K562 (cell line): ENCODE data around the gene FAM131C. TPM values are rescaled to one million over a fixed set of nuclear protein-coding genes. Genes with fewer than 3 reads are reported as not detected.

Source experiments
- ARID1B ChIP-seq: fragments of 450-650 bp; IDR thresholded peaks from 2 replicates; pipeline ENCODE4 v1.6.1; 2016; ENCODE audit warnings: antibody characterized with exemption, mild to moderate bottlenecking, inconsistent platforms
- ATF4 ChIP-seq: fragments of 450-650 bp; formaldehyde crosslinking; IDR thresholded peaks from 2 replicates; pipeline ENCODE4 v1.4.0; 2022; ENCODE audit warnings: mild to moderate bottlenecking, moderate library complexity
- CHD4 ChIP-seq: fragments of 200-600 bp; sonication (generic); IDR thresholded peaks from 3 replicates; pipeline ENCODE4 v1.6.1; 2012; ENCODE audit warnings: low read depth, mild to moderate bottlenecking, mixed read lengths, low read length, inconsistent platforms; ENCODE audit not compliant: insufficient read depth, insufficient replicate concordance, poor library complexity, severe bottlenecking
- ETV5 ChIP-seq: sonication (generic); formaldehyde crosslinking; IDR thresholded peaks from 2 replicates; pipeline ENCODE4 v1.4.0; 2020; ENCODE audit warnings: low read depth, mild to moderate bottlenecking, missing genetic modification reagents
- FOS ChIP-seq: IDR thresholded peaks from 3 replicates; pipeline ENCODE4 v1.6.1; 2011; ENCODE audit not compliant: insufficient read length; ENCODE audit errors: extremely low read depth
- GATAD2A ChIP-seq: fragments of 450-650 bp; IDR thresholded peaks from 2 replicates; pipeline ENCODE4 v1.6.1; 2017
- HDAC1 ChIP-seq, 2 experiments: fragments of 450-650 bp; IDR thresholded peaks; 2 replicates each; pipeline ENCODE4 v1.6.1; 2016 to 2017; ENCODE audit warnings: inconsistent platforms in 1 of 2, mild to moderate bottlenecking in 1 of 2, moderate library complexity in 1 of 2
- HSF4 ChIP-seq: fragments of 250-450 bp; sonication (Bioruptor Pico); IDR thresholded peaks from 2 replicates; pipeline ENCODE4 v2.1.2; 2022; ENCODE audit warnings: mild to moderate bottlenecking, moderate library complexity, borderline replicate concordance
- KAT2B ChIP-seq: IDR thresholded peaks from one replicate; pipeline ENCODE4 v1.6.1; 2012; ENCODE audit warnings: low read depth, mild to moderate bottlenecking, control low read depth, inconsistent platforms, low read length, moderate library complexity
- MAX ChIP-seq: sonication (generic); formaldehyde crosslinking; IDR thresholded peaks from 2 replicates; pipeline ENCODE4 v1.9.0; 2022; ENCODE audit warnings: mild to moderate bottlenecking, missing genetic modification reagents
- MXD1 ChIP-seq: fragments of 250-450 bp; sonication (Bioruptor Pico); IDR thresholded peaks from 2 replicates; pipeline ENCODE4 v1.8.0; 2021; ENCODE audit warnings: borderline replicate concordance, mild to moderate bottlenecking, moderate library complexity; ENCODE audit not compliant: poor library complexity, severe bottlenecking
- NFATC3 ChIP-seq: fragments of 450-650 bp; IDR thresholded peaks from 2 replicates; pipeline ENCODE4 v1.6.1; 2017; ENCODE audit warnings: mild to moderate bottlenecking
- NFE2L1 ChIP-seq: fragments of 450-650 bp; IDR thresholded peaks from 2 replicates; pipeline ENCODE4 v1.6.1; 2016; ENCODE audit warnings: missing genetic modification characterization, low read depth, mild to moderate bottlenecking, missing compliant biosample characterization, moderate library complexity, borderline replicate concordance
- OTX1 ChIP-seq: fragments of 450-650 bp; formaldehyde crosslinking; IDR thresholded peaks from 2 replicates; pipeline ENCODE4 v1.4.0; 2022; ENCODE audit warnings: mild to moderate bottlenecking
- POLR2B ChIP-seq: fragments of 450-650 bp; IDR thresholded peaks from 2 replicates; pipeline ENCODE4 v1.6.1; 2018; ENCODE audit warnings: low read depth; ENCODE audit not compliant: partially characterized antibody
- RB1 ChIP-seq: fragments of 450-650 bp; IDR thresholded peaks from 2 replicates; pipeline ENCODE4 v1.6.1; 2017; ENCODE audit warnings: low read depth, mild to moderate bottlenecking
- RBM22 ChIP-seq: fragments of 200-400 bp; formaldehyde crosslinking; IDR thresholded peaks from 2 replicates; pipeline ENCODE4 v1.6.1; 2018; ENCODE audit warnings: low read length, low read depth; ENCODE audit not compliant: poor library complexity, severe bottlenecking
- TEAD4 ChIP-seq, 2 experiments: sonication (generic) in 1 of 2; formaldehyde crosslinking in 1 of 2; IDR thresholded peaks; 2 replicates each; pipeline versions ENCODE4 v1.6.1 to v1.8.0; 2012 to 2022; ENCODE audit warnings: borderline replicate concordance in 1 of 2, inconsistent platforms in 1 of 2, low read length in 1 of 2, mild to moderate bottlenecking in 1 of 2, missing genetic modification reagents in 1 of 2
- ZBTB17 ChIP-seq: fragments of 450-650 bp; formaldehyde crosslinking; IDR thresholded peaks from 2 replicates; pipeline ENCODE4 v1.4.0; 2020; ENCODE audit warnings: mild to moderate bottlenecking
- ZBTB7A ChIP-seq: IDR thresholded peaks from 2 replicates; pipeline ENCODE4 v1.6.1; 2011; ENCODE audit warnings: low read depth, mild to moderate bottlenecking, low read length, moderate library complexity, borderline replicate concordance; ENCODE audit not compliant: control insufficient read depth
- ZFP30 ChIP-seq: fragments of 250-450 bp; sonication (Bioruptor Pico); IDR thresholded peaks from 2 replicates; pipeline ENCODE4 v1.8.0; 2022; ENCODE audit warnings: moderate library complexity, mild to moderate bottlenecking, inconsistent platforms, borderline replicate concordance
- ZNF3 ChIP-seq: fragments of 250-450 bp; sonication (Bioruptor Pico); IDR thresholded peaks from 2 replicates; pipeline ENCODE4 v1.5.0; 2021; ENCODE audit warnings: mild to moderate bottlenecking, moderate library complexity
- ZNF507 ChIP-seq: conservative IDR thresholded peaks from 2 replicates; pipeline ENCODE4 v1.6.1; 2017; ENCODE audit warnings: missing genetic modification characterization, missing compliant biosample characterization
- polyA plus RNA-seq, 8 experiments: library from polyadenylated mRNA; depleted of rRNA in 4 of 8; stranded (reverse) in 5 of 8; unstranded in 3 of 8; fragments of >200 nt; fragmentation: Nextera tagmentation in 2 of 8; fragmentation: Illumina TruSeq in 1 of 8; extraction: Ambion mirVana in 2 of 8; extraction: Trizol in 1 of 8; gene quantifications; 2 replicates each; pipeline versions ENCODE4 v1.2.1 to v1.2.3, GENCODE V29; 2011 to 2014; ENCODE audit warnings: inconsistent platforms in 1 of 8, missing spikeins in 1 of 8
- total RNA-seq, 7 experiments: library from RNA; depleted of rRNA in 6 of 7; stranded (reverse); fragments of >200 nt in 6 of 7; fragmentation: Illumina TruSeq in 2 of 7; extraction: Trizol in 2 of 7; gene quantifications; 2 replicates each; pipeline versions ENCODE4 v1.2.1 to v1.2.3, GENCODE V29; 2011 to 2021; ENCODE audit warnings: low replicate concordance in 1 of 7
- TF ChIP-seq, protein P1 (sequence below): fragments of 450-650 bp; IDR thresholded peaks from one replicate; pipeline ENCODE4 v1.6.1; 2018; ENCODE audit warnings: mild to moderate bottlenecking, moderate library complexity; ENCODE audit not compliant: partially characterized antibody

The FAM131C gene
- total and polyA plus RNA-seq, 9 of the 15 experiments (the other 6 are each of a cell fraction or from before 2014, with no cell fraction given), result 0.10 to 0.29 (median 0.16) TPM; not detected in 6

GRCh38 chr1:16013220-16013907 lies 60.1 kb downstream of the FAM131C start (continued):
- TF ChIP-seq KAT2B, result peak; percentile 16
- no peak for TF ChIP-seq MXD1 (CRISPR knock-in tag)
- peak; percentile 62; the same call in 1 of the 2 replicates for TF ChIP-seq GATAD2A
- peak; percentile 40; the same call in 1 of the 2 replicates for TF ChIP-seq TEAD4 (IDR thresholded peaks at IDR 0.05; ENCODE audit: low read length)
- TF ChIP-seq TEAD4 (CRISPR knock-in tag; IDR thresholded peaks at IDR 0.05; ENCODE audit: borderline replicate concordance), result no peak
- peak; percentile 58; the same call in 1 of the 2 replicates for TF ChIP-seq ZBTB17 (CRISPR knock-in tag)
- TF ChIP-seq NFE2L1 (tag), result no peak
- TF ChIP-seq NFATC3, result peak; percentile 98
- peak; percentile 81 for TF ChIP-seq ARID1B
- TF ChIP-seq, protein P1, sequence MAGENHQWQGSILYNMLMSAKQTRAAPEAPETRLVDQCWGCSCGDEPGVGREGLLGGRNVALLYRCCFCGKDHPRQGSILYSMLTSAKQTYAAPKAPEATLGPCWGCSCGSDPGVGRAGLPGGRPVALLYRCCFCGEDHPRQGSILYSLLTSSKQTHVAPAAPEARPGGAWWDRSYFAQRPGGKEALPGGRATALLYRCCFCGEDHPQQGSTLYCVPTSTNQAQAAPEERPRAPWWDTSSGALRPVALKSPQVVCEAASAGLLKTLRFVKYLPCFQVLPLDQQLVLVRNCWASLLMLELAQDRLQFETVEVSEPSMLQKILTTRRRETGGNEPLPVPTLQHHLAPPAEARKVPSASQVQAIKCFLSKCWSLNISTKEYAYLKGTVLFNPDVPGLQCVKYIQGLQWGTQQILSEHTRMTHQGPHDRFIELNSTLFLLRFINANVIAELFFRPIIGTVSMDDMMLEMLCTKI, result no peak
- peak; percentile 54 for TF ChIP-seq FOS
- TF ChIP-seq CHD4, result peak; percentile 61
- no peak; the same call in 1 of the 2 replicates for TF ChIP-seq MAX (CRISPR knock-in tag)
- no peak for TF ChIP-seq ZNF3 (CRISPR knock-in tag)
- peak; percentile 53; the same call in 1 of the 2 replicates for TF ChIP-seq RB1
- peak; percentile 34 for TF ChIP-seq POLR2B
- no peak for TF ChIP-seq ZNF507
- TF ChIP-seq ATF4, result peak; percentile 26; the same call in 1 of the 2 replicates
- no peak for TF ChIP-seq RBM22
- TF ChIP-seq OTX1 (CRISPR knock-in tag), result no peak
- TF ChIP-seq ZBTB7A, result peak; percentile 98
- no peak for TF ChIP-seq ETV5
- TF ChIP-seq HDAC1 (IDR thresholded peaks at IDR 0.05), result peak; percentile 41 to 49; a peak in 1 of 4 replicates
- no peak for TF ChIP-seq ZFP30 (CRISPR knock-in tag)
- 0 out of 2 replicates have a peak, but pooled peaks have one; percentile 19 for TF ChIP-seq HSF4 (CRISPR knock-in tag)
